Thoracic aorta (tissue), 2 donors: ENCODE data around the gene GCK. TPM values are rescaled to one million over a fixed set of nuclear protein-coding genes. Genes with fewer than 3 reads are reported as not detected.

Experiments used
- ATAC-seq: fragments of 150-250 bp; one replicate; pipeline ENCODE4 v1.8.0; 2017; ENCODE audit warnings: low read depth; ENCODE audit not compliant: insufficient number of reproducible peaks, low FRiP score
- DNase-seq: peaks from one replicate; pipeline ENCODE4 v3.0.0-alpha.2; 2020; ENCODE audit warnings: low spot score
- H3K27ac ChIP-seq, 2 donors: fragments of 200-600 bp; sonication (generic); 1 replicate in 1 of 2; 2 replicates in 1 of 2; pipeline ENCODE4 v1.5.1; 2016; ENCODE audit warnings: mild to moderate bottlenecking in 2 of 2, moderate library complexity in 2 of 2
- H3K27me3 ChIP-seq: fragments of 200-600 bp; sonication (generic); replicated peaks from 2 replicates; pipeline ENCODE4 v1.6.0; 2016; ENCODE audit warnings: mild to moderate bottlenecking; ENCODE audit not compliant: insufficient read depth
- H3K36me3 ChIP-seq: fragments of 200-600 bp; sonication (generic); one replicate; pipeline ENCODE4 v1.5.1; 2016
- H3K4me1 ChIP-seq, 2 donors: fragments of 200-600 bp; sonication (generic); 1 replicate in 1 of 2; 2 replicates in 1 of 2; pipeline versions ENCODE4 v1.5.1 to v1.6.0; 2016; ENCODE audit warnings: low read depth in 2 of 2, mild to moderate bottlenecking in 1 of 2; ENCODE audit not compliant: control insufficient read depth in 1 of 2
- H3K4me3 ChIP-seq: fragments of 200-600 bp; sonication (generic); 2 replicates; pipeline ENCODE4 v1.5.1; 2016; ENCODE audit warnings: mild to moderate bottlenecking
- H3K9me3 ChIP-seq: fragments of 200-600 bp; sonication (generic); 2 replicates; pipeline ENCODE4 v1.5.1; 2016
- CTCF ChIP-seq: fragments of 200-600 bp; sonication (generic); IDR thresholded peaks from one replicate; pipeline ENCODE4 v1.5.1; 2019; ENCODE audit warnings: antibody characterized with exemption
- total RNA-seq, 2 donors: library from RNA; depleted of rRNA; stranded (reverse); fragments of >200 nt; gene quantifications; one replicate each; pipeline versions ENCODE4 v1.1.0 to v1.2.3, GENCODE V29; 2016

The GCK gene
- total RNA-seq, 2 donors from 2014 or later, result 1.6 to 2.3 TPM

GRCh38 chr7:44136731-44137130 lies 52.5 kb downstream of the GCK start:
- no peak for ATAC-seq

DNA sequence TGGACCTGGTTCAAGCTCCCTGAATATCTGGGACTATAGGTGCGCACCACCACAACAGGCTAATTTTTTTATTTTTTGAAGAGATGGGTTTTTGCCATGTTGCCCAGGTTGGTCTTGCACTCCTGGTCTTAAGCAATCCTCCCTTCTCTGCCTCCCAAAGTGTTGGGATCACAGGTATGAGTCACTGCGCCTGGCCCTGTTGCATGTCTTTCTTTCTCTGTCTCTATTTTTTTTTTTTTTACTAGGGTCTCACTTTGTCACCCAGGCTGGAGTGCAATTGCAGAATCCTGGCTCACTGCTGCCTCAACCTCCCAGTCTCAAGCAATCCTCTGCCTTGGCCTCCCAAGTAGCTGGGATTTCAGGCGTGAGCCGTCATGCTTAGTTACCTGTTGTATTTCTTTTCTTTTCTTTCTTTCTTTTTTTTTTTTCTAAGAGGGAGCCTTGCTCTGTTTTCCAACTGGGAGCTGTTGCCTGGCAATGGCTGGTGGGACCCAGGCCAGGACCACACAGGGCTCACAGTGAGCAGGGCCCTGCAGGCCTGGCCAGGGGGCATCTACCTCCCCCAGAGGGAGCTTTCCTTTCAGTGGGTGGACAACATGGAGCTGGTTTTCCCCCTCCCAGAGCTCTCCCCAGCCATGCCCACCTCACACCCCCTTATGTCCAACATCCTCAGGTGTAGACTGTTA lies 54.2 kb downstream of the GCK start:
- no peak for ATAC-seq
- Histone ChIP-seq H3K36me3 (no peaks in the 10 kb centered on the region), H3K4me3 (no peak overlapping the region), H3K9me3 (no peaks in the 10 kb centered on the region), H3K27ac (no peak overlapping the region), H3K4me1 (no peaks in the 10 kb centered on the region), H3K27me3 (no peaks in the 10 kb centered on the region)
- DNase-seq, result no peak
- no peak for TF ChIP-seq CTCF

More at GRCh38 chr7:44136731-44137130, 52.5 kb downstream of the GCK start:
- H3K9me3 ChIP-seq, result no peaks in the 10 kb centered on the region
- H3K36me3 ChIP-seq, result no peaks in the 10 kb centered on the region
- no peak overlapping the region for H3K4me3 ChIP-seq
- H3K27me3 ChIP-seq, result no peaks in the 10 kb centered on the region
- no peaks in the 10 kb centered on the region for H3K4me1 ChIP-seq
- no peak for DNase-seq
- no peak overlapping the region for H3K27ac ChIP-seq
- no peak for TF ChIP-seq CTCF

GRCh38 chr7:44133295-44133694 lies 55.9 kb downstream of the GCK start:
- no peaks in the 10 kb centered on the region for H3K9me3 ChIP-seq
- H3K27me3 ChIP-seq, result no peaks in the 10 kb centered on the region
- H3K27ac ChIP-seq, result no peak overlapping the region
- H3K36me3 ChIP-seq, result no peaks in the 10 kb centered on the region
- no peaks in the 10 kb centered on the region for H3K4me1 ChIP-seq
- no peak for ATAC-seq
- no peak overlapping the region for H3K4me3 ChIP-seq
- no peak for TF ChIP-seq CTCF
- DNase-seq, result no peak

- no peaks in the 10 kb centered on the region for H3K36me3 ChIP-seq
- H3K27me3 ChIP-seq, result no peaks in the 10 kb centered on the region
- ATAC-seq (no peak), DNase-seq (no peak)
- no peak overlapping the region for H3K4me3 ChIP-seq
- no peaks in the 10 kb centered on the region for H3K9me3 ChIP-seq
- H3K27ac ChIP-seq, result no peak overlapping the region
- no peak for TF ChIP-seq CTCF
- no peaks in the 10 kb centered on the region for H3K4me1 ChIP-seq
Observed at GRCh38 chr7:44132039-44132438, 57.2 kb downstream of the GCK start.

DNA sequence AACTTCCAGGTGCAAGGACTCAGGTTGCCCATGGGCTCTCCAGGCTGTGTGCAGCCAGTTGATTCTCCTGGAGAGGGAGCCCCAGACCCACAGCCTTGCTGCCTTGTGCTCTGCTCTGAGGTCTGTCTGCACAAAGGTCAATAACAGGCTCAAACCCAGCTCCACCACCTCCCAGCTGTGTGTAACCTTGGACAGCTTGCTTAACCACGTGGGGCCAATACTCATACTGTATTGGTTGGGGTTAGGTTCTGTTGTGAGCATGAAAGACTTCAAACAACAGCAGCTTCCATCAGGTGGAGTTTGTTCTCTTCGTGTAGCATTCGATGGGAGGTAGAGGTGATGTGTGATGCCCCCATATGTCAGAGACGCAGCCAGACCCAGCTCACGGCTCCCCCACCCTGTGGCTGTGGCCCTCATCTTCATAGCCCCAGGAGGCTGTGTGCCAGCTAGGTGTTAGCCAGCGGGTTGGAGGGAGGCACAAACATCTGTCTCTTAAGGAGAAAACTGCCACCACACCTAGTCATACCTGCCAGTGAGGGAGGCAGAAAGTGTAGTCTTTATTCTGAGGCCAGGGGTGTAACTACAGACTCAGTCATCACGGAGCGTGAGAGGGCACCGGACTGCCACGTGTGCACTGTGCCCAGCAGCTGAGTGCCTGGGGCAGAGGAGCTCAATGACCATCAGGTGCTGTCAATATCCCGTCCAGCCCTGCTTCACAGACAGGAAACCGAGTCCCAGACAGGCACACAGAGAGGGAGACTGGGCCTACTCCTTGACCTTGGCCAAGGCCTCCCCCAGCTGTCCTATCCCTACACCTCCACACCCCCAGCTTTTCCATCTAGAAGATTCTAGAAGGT lies 57.8 kb downstream of the GCK start:
- H3K9me3 ChIP-seq, result no peaks in the 10 kb centered on the region
- no peak for TF ChIP-seq CTCF
- no peak overlapping the region for H3K4me3 ChIP-seq
- no peaks in the 10 kb centered on the region for H3K36me3 ChIP-seq
- DNase-seq (no peak), ATAC-seq (no peak)
- H3K27ac ChIP-seq, result no peak overlapping the region
- no peaks in the 10 kb centered on the region for H3K27me3 ChIP-seq
- H3K4me1 ChIP-seq, result no peaks in the 10 kb centered on the region
